H1 (cell line): Measurements from ENCODE around the gene GABRG3. TPM values are rescaled to one million over a fixed set of nuclear protein-coding genes. Genes with fewer than 3 reads are reported as not detected.

ENCODE experiments used
- BRCA1 ChIP-seq: IDR thresholded peaks from 2 replicates; pipeline ENCODE4 v1.6.1; 2012; ENCODE audit warnings: low read depth, low read length, improper control_type of control experiment
- RXRA ChIP-seq: IDR thresholded peaks from 2 replicates; pipeline ENCODE4 v1.6.1; 2011; ENCODE audit warnings: low read depth, mild to moderate bottlenecking, low read length, moderate library complexity; ENCODE audit not compliant: insufficient read depth
- polyA plus RNA-seq, 7 experiments: library from polyadenylated mRNA; depleted of rRNA in 3 of 7; stranded (reverse) in 5 of 7; unstranded in 2 of 7; fragments of >200 nt in 5 of 7; fragments of 200-250 nt in 2 of 7; gene quantifications; 1 replicate in 5 of 7; 2 replicates in 1 of 7; 4 replicates in 1 of 7; pipeline versions ENCODE4 v1.2.1 to v1.2.3, GENCODE V29; 2011 to 2013; ENCODE audit warnings: missing spikeins in 2 of 7, mixed read lengths in 2 of 7
- total RNA-seq: library from RNA; stranded (reverse); fragmentation: NEBNext Ultra II Directional; extraction: Animal tissue kit (Norgen Biotek cat#: 25700); gene quantifications from 2 replicates; pipeline ENCODE4 v1.2.1, GENCODE V29; 2021
- TF ChIP-seq, protein P1 (sequence below): IDR thresholded peaks from 2 replicates; pipeline ENCODE4 v1.6.1; 2011; ENCODE audit warnings: low read depth, mild to moderate bottlenecking, low read length; ENCODE audit not compliant: insufficient read depth

GABRG3 gene
- total and polyA plus RNA-seq, 2 of the 8 experiments (the other 6 are each of a cell fraction or from before 2014, with no cell fraction given), result 0.17 to 0.80 TPM

DNA sequence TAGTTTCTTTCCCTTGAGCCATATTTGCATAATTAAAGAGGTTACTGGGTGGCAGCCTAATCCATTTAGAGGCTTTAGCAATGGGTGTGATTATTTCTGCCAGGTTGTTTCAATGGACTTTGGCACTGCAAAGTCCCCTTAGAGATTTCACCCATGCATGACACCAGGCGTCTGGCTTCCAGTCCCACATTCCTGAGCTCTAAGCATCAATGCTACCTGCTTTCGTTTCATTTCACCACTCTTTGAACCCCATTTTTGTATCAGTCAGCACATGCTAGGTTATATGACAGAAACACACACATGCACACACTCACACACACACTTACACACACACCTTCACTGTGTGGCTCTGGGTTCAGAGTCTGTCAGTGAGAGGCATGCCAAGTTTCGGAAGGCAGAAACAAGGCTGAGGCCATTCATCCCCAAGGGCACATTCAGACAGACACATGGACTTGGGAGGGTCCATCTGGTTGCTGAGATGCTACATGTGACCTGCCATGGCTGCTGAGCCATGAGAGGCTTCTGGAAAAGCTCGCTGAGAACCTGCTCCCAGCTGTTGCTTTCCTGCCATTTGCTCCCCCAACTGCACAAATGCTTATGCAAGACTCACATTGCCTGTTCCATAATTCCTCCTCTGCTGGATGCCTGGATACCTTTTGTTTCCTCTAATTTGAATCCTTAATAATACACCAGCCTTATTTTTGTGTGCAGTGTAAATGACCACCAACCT, 354.1 kb downstream of the GABRG3 start (continued):
- TF ChIP-seq, protein P1, sequence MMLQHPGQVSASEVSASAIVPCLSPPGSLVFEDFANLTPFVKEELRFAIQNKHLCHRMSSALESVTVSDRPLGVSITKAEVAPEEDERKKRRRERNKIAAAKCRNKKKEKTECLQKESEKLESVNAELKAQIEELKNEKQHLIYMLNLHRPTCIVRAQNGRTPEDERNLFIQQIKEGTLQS, result no peak
- no peak for TF ChIP-seq BRCA1
- TF ChIP-seq RXRA, result no peak
